Epithelial cell of esophagus (primary cell): ENCODE measurements around the gene WDR81.
"Not testable (repeated sequence)": the region's sequence is repeated elsewhere in the genome, so short reads cannot be mapped to it uniquely, and the experiment has no call there.

Source experiments
- DNase-seq: peaks from one replicate; pipeline ENCODE4 v3.0.0; 2010; ENCODE audit warnings: low read depth
- H3K4me3 ChIP-seq: 2 replicates; pipeline ENCODE4 v1.5.1; 2011; ENCODE audit warnings: mild to moderate bottlenecking, low read length, control low read depth
- CTCF ChIP-seq: IDR thresholded peaks from 2 replicates; pipeline ENCODE4 v1.5.1; 2011; ENCODE audit warnings: low read depth, mild to moderate bottlenecking, low read length, control low read depth, inconsistent platforms; ENCODE audit not compliant: insufficient read depth; ENCODE audit errors: missing control alignments

The WDR81 gene

GRCh38 chr17:1767358-1767757, 42.9 kb downstream of the WDR81 start:
- TF ChIP-seq CTCF = no peak
- no peak for DNase-seq
- no peak overlapping the region for H3K4me3 ChIP-seq

- no peak overlapping the region for H3K4me3 ChIP-seq
- no peak for TF ChIP-seq CTCF
- DNase-seq = peak; percentile 98
Observed at GRCh38 chr17:1769822-1770477, 45.4 kb downstream of the WDR81 start.

GRCh38 chr17:1773000-1773695, 48.6 kb downstream of the WDR81 start:
- peak; percentile 82 for DNase-seq
- H3K4me3 ChIP-seq = not testable (repeated sequence)

- no peak overlapping the region for H3K4me3 ChIP-seq
- no peak for DNase-seq
- no peak for TF ChIP-seq CTCF
Observed at GRCh38 chr17:1773696-1774181, 49.2 kb downstream of the WDR81 start.

GRCh38 chr17:1774390-1775176, 50.1 kb downstream of the WDR81 start:
- no peak for TF ChIP-seq CTCF
- no peak overlapping the region for H3K4me3 ChIP-seq
- DNase-seq = no peak

- DNase-seq = no peak
- TF ChIP-seq CTCF = no peak
- H3K4me3 ChIP-seq = no peak overlapping the region
Observed at GRCh38 chr17:1776328-1776727, 51.8 kb downstream of the WDR81 start.

GRCh38 chr17:1776857-1777256, 52.4 kb downstream of the WDR81 start:
- no peak for DNase-seq
- TF ChIP-seq CTCF = no peak
- no peak overlapping the region for H3K4me3 ChIP-seq
